Skeletal muscle satellite cell (primary cell): ENCODE results near the gene TNFRSF13B.

Experiments
- H3K27me3 ChIP-seq: 2 replicates; pipeline ENCODE4 v1.7.0; 2013; ENCODE audit warnings: low read length; ENCODE audit not compliant: control insufficient read depth, insufficient read depth
- H3K36me3 ChIP-seq: 2 replicates; pipeline ENCODE4 v1.7.0; 2013; ENCODE audit warnings: mild to moderate bottlenecking, control low read depth, low read length; ENCODE audit not compliant: insufficient read depth
- H3K4me1 ChIP-seq: 2 replicates; pipeline ENCODE4 v1.7.0; 2013; ENCODE audit warnings: low read length; ENCODE audit not compliant: control insufficient read depth, insufficient read depth
- H3K4me2 ChIP-seq: 2 replicates; pipeline ENCODE4 v1.7.0; 2013; ENCODE audit warnings: mild to moderate bottlenecking, low read length
- H3K4me3 ChIP-seq: 2 replicates; pipeline ENCODE4 v1.7.0; 2013; ENCODE audit warnings: low read length
- H3K9ac ChIP-seq: 2 replicates; pipeline ENCODE4 v1.7.0; 2013; ENCODE audit warnings: mild to moderate bottlenecking, low read depth, low read length, moderate library complexity
- H3K9me3 ChIP-seq: replicated peaks from 2 replicates; pipeline ENCODE4 v1.7.0; 2013; ENCODE audit warnings: mild to moderate bottlenecking, control low read depth, low read length

Gene TNFRSF13B

GRCh38 chr17:16944334-16945135 is 27.4 kb downstream of the TNFRSF13B start:
- Histone ChIP-seq H3K4me2 (no peak overlapping the region), H3K4me1 (no peaks in the 10 kb centered on the region), H3K9me3 (peaks cover 9% of the 10 kb centered on the region), H3K27me3 (peaks cover 34% of the 10 kb centered on the region), H3K36me3 (no peaks in the 10 kb centered on the region), H3K4me3 (no peak overlapping the region), H3K9ac (no peak overlapping the region)

- peaks cover 5% of the 10 kb centered on the region for H3K9me3 ChIP-seq
- H3K9ac ChIP-seq = no peak overlapping the region
- H3K36me3 ChIP-seq = no peaks in the 10 kb centered on the region
- peaks cover 38% of the 10 kb centered on the region for H3K27me3 ChIP-seq
- H3K4me2 ChIP-seq = no peak overlapping the region
- no peaks in the 10 kb centered on the region for H3K4me1 ChIP-seq
- no peak overlapping the region for H3K4me3 ChIP-seq
Measured at GRCh38 chr17:16943541-16944333, 28.2 kb downstream of the TNFRSF13B start.

- Histone ChIP-seq H3K4me3 (no peak overlapping the region), H3K9me3 (no peaks in the 10 kb centered on the region), H3K4me2 (no peak overlapping the region), H3K4me1 (no peaks in the 10 kb centered on the region), H3K36me3 (no peaks in the 10 kb centered on the region), H3K9ac (no peak overlapping the region), H3K27me3 (peaks cover 44% of the 10 kb centered on the region)
Measured at GRCh38 chr17:16943032-16943352, 28.9 kb downstream of the TNFRSF13B start.

- Histone ChIP-seq H3K4me3 (no peak overlapping the region), H3K4me1 (no peaks in the 10 kb centered on the region), H3K36me3 (no peaks in the 10 kb centered on the region), H3K4me2 (no peak overlapping the region), H3K27me3 (peaks cover 50% of the 10 kb centered on the region), H3K9me3 (no peaks in the 10 kb centered on the region), H3K9ac (no peak overlapping the region)
Measured at GRCh38 chr17:16942141-16943031, 29.5 kb downstream of the TNFRSF13B start.

GRCh38 chr17:16941072-16942036 is 30.6 kb downstream of the TNFRSF13B start:
- Histone ChIP-seq H3K4me2 (no peak overlapping the region), H3K9ac (no peak overlapping the region), H3K27me3 (peaks cover 57% of the 10 kb centered on the region), H3K9me3 (no peaks in the 10 kb centered on the region), H3K4me1 (no peaks in the 10 kb centered on the region), H3K36me3 (no peaks in the 10 kb centered on the region), H3K4me3 (no peak overlapping the region)

GRCh38 chr17:16940116-16940881 is 31.6 kb downstream of the TNFRSF13B start:
- Histone ChIP-seq H3K9me3 (no peaks in the 10 kb centered on the region), H3K4me2 (no peak overlapping the region), H3K4me1 (no peaks in the 10 kb centered on the region), H3K36me3 (no peaks in the 10 kb centered on the region), H3K27me3 (peaks cover 56% of the 10 kb centered on the region), H3K4me3 (no peak overlapping the region), H3K9ac (no peak overlapping the region)

- Histone ChIP-seq H3K4me3 (no peak overlapping the region), H3K27me3 (peaks cover 49% of the 10 kb centered on the region), H3K9me3 (no peaks in the 10 kb centered on the region), H3K4me2 (no peak overlapping the region), H3K9ac (no peak overlapping the region), H3K36me3 (no peaks in the 10 kb centered on the region), H3K4me1 (no peaks in the 10 kb centered on the region)
Measured at GRCh38 chr17:16939606-16940115, 32.3 kb downstream of the TNFRSF13B start.

- no peaks in the 10 kb centered on the region for H3K4me1 ChIP-seq
- peaks cover 45% of the 10 kb centered on the region for H3K27me3 ChIP-seq
- no peaks in the 10 kb centered on the region for H3K36me3 ChIP-seq
- H3K4me3 ChIP-seq = no peak overlapping the region
- no peak overlapping the region for H3K4me2 ChIP-seq
- no peak overlapping the region for H3K9ac ChIP-seq
- H3K9me3 ChIP-seq = no peaks in the 10 kb centered on the region
Measured at GRCh38 chr17:16939208-16939576, 32.7 kb downstream of the TNFRSF13B start.

GRCh38 chr17:16938496-16939207 is 33.3 kb downstream of the TNFRSF13B start:
- no peak overlapping the region for H3K4me2 ChIP-seq
- no peak overlapping the region for H3K4me3 ChIP-seq
- H3K4me1 ChIP-seq = no peaks in the 10 kb centered on the region
- H3K27me3 ChIP-seq = peaks cover 40% of the 10 kb centered on the region
- no peaks in the 10 kb centered on the region for H3K36me3 ChIP-seq
- no peaks in the 10 kb centered on the region for H3K9me3 ChIP-seq
- no peak overlapping the region for H3K9ac ChIP-seq
